ENCODE data around the gene NDUFAB1. TPM values are rescaled to one million over a fixed set of nuclear protein-coding genes. Genes with fewer than 3 reads are reported as not detected.

The NDUFAB1 gene
- total RNA-seq, 4 donors from 2014 or later: 68.5 to 135 (median 95.1) TPM

- no peaks in the 10 kb centered on the region for H3K4me1 ChIP-seq
- intact Hi-C loops (cut with DNase I): no loop called here
- DNase-seq: no peak
- WGBS, 2 donors: 94 to 97% methylated on average over 11 of the region's 11 CpGs
- H3K27ac ChIP-seq: no peak overlapping the region
- H3K36me3 ChIP-seq: peaks cover 12 to 30% of the 10 kb centered on the region in 2 donors
- H3K9me3 ChIP-seq: no peaks in the 10 kb centered on the region
- H3K27me3 ChIP-seq: no peaks in the 10 kb centered on the region
- H3K4me3 ChIP-seq (replicated peaks in 1 of 3): no peak overlapping the region
- TF ChIP-seq, protein P1, sequence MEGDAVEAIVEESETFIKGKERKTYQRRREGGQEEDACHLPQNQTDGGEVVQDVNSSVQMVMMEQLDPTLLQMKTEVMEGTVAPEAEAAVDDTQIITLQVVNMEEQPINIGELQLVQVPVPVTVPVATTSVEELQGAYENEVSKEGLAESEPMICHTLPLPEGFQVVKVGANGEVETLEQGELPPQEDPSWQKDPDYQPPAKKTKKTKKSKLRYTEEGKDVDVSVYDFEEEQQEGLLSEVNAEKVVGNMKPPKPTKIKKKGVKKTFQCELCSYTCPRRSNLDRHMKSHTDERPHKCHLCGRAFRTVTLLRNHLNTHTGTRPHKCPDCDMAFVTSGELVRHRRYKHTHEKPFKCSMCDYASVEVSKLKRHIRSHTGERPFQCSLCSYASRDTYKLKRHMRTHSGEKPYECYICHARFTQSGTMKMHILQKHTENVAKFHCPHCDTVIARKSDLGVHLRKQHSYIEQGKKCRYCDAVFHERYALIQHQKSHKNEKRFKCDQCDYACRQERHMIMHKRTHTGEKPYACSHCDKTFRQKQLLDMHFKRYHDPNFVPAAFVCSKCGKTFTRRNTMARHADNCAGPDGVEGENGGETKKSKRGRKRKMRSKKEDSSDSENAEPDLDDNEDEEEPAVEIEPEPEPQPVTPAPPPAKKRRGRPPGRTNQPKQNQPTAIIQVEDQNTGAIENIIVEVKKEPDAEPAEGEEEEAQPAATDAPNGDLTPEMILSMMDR (IDR thresholded peaks at IDR 0.05): no peak
- no peak for TF ChIP-seq POLR2A (IDR thresholded peaks at IDR 0.05)
These were observed 55.9 kb downstream of the NDUFAB1 start for GRCh38 chr16:23539984-23540816.

- Histone ChIP-seq H3K4me1 (no peaks in the 10 kb centered on the region), H3K4me3 (replicated peaks in 1 of 3) (no peak overlapping the region), H3K27ac (no peak overlapping the region), H3K36me3 (peaks cover 6 to 35% of the 10 kb centered on the region in 2 donors), H3K27me3 (no peaks in the 10 kb centered on the region), H3K9me3 (no peaks in the 10 kb centered on the region)
- TF ChIP-seq POLR2A (IDR thresholded peaks at IDR 0.05): no peak
- TF ChIP-seq, protein P1 (IDR thresholded peaks at IDR 0.05): no peak
- intact Hi-C loops (cut with DNase I): no loop called here
- no peak for DNase-seq
- WGBS, 2 donors: 94 to 97% methylated on average over 1 of the region's 1 CpG
These were observed 57.2 kb downstream of the NDUFAB1 start for GRCh38 chr16:23538919-23539278.

DNA sequence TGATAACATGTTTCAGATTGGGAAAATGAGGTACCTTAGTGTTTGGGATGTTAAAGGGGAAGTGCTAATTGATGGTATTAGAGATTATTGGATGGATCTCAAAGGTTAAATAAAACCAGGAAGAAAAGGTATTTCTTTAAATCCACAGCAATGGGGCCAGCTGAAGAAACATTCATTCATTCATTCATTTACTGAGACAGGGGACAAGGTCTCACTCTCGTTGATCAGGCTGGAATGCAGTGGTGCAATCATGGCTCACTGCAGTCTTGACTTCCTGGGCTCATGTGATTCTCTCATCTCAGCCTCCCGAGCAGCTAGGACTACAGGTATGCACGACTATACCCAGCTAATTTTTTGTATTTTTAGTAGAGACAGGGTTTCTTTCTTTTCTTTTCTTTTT is 58.7 kb downstream of the NDUFAB1 start:
- DNase-seq: no peak
- WGBS, 2 donors: 69 to 74% methylated on average over 3 of the region's 3 CpGs
- Histone ChIP-seq H3K4me3 (replicated peaks in 1 of 3) (no peak overlapping the region), H3K4me1 (no peaks in the 10 kb centered on the region), H3K9me3 (no peaks in the 10 kb centered on the region), H3K36me3 (peaks cover 9 to 37% of the 10 kb centered on the region in 2 donors), H3K27ac (no peak overlapping the region), H3K27me3 (no peaks in the 10 kb centered on the region)
- intact Hi-C loops (cut with DNase I): no loop called here
- TF ChIP-seq, protein P1 (IDR thresholded peaks at IDR 0.05): no peak
- no peak for TF ChIP-seq POLR2A (IDR thresholded peaks at IDR 0.05)

DNA sequence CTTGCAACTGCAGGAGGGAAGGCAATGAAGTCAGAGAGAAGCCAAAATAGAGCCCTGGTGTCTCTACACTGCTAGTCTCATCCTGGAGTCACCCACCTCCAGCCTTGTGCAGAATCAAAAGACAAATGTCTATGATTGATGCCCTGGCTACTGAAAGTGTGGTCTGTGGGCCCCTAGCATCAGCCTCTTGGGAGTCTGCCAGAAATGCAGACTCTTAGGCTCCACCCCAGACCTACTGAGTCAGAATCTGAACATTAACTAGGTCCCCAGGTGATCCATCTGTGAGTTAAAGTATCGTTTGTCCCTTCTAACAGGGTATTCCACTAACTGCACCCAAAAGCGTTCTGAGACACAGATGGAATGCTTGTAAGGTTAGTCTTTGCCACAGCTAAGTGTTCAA is 60.2 kb downstream of the NDUFAB1 start:
- H3K27ac ChIP-seq: no peak overlapping the region
- H3K27me3 ChIP-seq: no peaks in the 10 kb centered on the region
- DNase-seq: no peak
- H3K9me3 ChIP-seq: no peaks in the 10 kb centered on the region
- H3K36me3 ChIP-seq: peaks cover 14 to 45% of the 10 kb centered on the region in 2 donors
- WGBS, 2 donors: 88 to 89% methylated on average over 2 of the region's 2 CpGs
- no peaks in the 10 kb centered on the region for H3K4me1 ChIP-seq
- intact Hi-C loops (cut with DNase I): no loop called here
- TF ChIP-seq POLR2A (IDR thresholded peaks at IDR 0.05): no peak
- TF ChIP-seq, protein P1 (IDR thresholded peaks at IDR 0.05): no peak
- no peak overlapping the region for H3K4me3 ChIP-seq (replicated peaks in 1 of 3)

All from thyroid gland (tissue), 4 donors.